ENCODE results near the gene EIF4E3. TPM values are rescaled to one million over a fixed set of nuclear protein-coding genes. Genes with fewer than 3 reads are reported as not detected.

Gene EIF4E3
- total RNA-seq: 52.6 TPM
- long read RNA-seq, full-length matches to known transcripts: 256 of 291 reads
- long read RNA-seq, partial matches to known transcripts: 7 of 291 reads
- long read RNA-seq, other reads (novel, unspliced or antisense): 28 of 291 reads

DNA sequence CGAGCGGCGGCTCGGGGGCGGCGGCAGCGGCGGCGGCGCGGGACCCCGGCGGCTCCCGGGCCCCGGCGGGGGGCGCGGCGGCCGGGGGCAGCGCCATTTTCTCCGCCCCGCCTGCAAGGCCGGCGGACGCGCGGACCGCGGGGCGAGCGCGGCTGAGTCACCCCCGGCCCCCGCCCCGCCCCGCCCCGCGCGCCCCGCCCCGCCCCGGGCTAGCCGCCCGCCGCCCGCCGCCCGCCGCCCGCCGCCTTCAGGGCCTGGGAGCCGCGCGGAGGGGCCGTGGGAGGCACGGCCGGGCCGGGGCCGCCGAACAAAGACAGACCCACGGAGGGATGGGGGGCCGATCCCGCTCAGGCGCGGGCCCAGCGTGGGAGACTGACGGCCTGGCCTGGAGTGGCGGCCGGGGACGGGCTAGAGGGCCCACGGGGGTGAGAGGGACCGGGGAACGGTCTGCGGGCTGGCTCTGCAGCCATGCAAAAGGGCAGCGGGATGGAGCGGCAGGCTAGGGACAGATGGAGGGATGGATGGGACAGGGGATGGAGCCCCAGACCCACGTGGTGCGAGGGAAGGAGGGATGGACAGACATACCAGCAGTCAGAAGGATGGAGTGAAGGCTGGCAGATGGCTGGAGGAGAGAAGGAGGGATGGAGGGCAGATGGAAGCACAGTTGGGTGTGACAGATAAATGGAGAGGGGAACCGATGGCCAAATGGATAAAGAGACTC lies at the start of gene EIF4E3:
EIF4E3 (minus strand) TSS at position 132 of the 721 bp plus-strand sequence; CDS start at position 97, 35 bp downstream.
- intact Hi-C loops (cut with DNase I): no loop called here
- ATAC-seq (ENCODE audit: poor library complexity) (peak; percentile 65), DNase-seq (peak; percentile 50)

DNA sequence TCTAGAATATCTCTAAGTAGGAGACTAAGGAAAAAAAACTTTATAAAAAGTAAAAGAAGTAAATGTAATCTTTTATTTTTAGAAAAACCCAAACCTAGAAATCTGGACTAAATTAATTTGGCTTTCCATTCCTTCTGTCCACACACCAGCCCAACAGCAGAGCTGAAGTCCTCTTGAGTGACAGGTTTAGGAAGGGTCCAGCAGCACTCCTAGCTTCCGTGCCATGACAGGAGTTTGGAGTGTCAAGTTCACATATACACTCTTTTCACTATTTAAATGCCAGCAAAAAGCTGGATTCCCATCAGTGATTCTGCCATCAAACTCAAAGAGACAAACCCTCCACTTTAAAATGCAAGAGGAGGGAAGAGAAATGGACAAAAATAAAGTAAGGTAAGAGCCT lies 46.7 kb upstream of the EIF4E3 start:
- no peak for ATAC-seq (ENCODE audit: poor library complexity)
- DNase-seq: no peak
- intact Hi-C loops (cut with DNase I): no loop called here

DNA sequence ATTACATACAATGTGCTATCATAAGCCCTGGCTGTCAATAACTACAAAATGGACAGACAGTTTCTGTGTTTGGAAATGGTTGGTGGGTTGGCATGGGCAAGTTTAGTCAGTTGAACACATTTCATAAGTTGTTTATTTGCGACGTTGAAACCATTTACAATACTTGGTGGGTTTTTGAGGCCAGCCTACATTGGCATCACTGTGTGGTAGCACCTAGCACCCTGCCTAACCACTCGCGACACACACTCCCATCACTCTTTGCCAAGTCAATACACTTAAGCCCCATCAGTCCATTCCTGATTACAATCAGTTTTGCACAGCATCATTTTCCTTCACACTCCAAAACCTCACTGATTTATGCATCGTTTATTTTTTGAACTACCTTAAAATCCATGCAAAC lies 45.9 kb upstream of the EIF4E3 start:
- DNase-seq (no peak), ATAC-seq (ENCODE audit: poor library complexity) (no peak)
- intact Hi-C loops (cut with DNase I): no loop called here

DNA sequence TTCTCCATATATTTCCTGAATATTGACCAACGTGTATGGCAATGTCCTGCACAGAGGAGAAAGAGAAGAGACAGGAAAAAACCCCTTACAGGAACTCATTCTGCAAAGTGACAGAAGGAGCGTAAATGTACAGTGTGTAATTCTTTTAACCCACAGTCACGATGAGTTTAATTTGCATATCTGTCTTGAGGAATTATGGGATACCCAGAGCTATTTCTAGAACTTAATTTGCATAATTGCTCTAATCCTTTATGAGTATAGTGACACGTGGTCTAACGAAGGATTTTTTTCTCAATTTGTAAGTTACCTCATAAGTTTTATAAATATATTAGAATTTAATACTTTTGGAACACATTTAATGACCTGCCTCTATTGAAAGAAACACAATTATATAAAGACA lies 38.2 kb upstream of the EIF4E3 start:
- no peak for DNase-seq
- ATAC-seq (ENCODE audit: poor library complexity): no peak
- intact Hi-C loops (cut with DNase I): no loop called here

DNA sequence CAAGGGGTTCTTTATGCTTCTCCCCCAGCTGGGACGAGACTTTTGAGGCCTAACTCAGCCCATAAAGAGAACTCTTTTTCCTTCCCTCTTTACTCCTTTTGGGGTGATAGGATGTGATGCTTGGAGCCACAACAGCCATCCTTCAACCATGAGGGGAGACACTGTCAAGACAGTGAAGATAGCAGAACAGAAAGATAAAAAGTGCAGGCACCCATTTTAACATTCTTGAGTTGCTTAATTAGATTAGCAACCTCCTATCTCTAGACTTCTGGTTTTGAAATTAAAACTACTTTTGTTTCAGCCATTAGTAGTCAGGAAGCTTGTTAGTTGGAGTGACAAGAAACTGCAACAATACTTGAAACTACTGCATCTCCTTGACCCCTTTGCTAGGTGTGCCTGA lies 34.9 kb upstream of the EIF4E3 start:
- DNase-seq: no peak
- intact Hi-C loops (cut with DNase I): no loop called here
- no peak for ATAC-seq (ENCODE audit: poor library complexity)

DNA sequence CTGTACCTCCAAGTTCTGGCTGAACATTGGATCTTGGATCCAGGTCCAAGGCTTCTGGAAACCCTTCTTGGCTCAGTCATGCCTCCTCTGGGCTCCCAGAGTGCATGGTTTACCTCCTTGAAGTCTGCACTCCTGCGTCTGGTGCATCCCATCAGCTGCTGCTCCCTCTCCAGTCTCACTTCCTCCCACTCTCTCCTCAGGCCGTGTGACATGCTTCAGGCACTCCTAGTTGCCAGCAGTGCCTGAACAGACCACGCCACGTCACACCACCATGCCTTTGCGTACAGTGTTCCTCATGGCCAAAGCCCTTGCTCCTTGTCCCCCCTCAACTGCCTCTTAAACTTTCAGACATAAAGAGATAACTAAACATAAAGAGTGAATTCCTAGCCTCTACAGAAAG lies 34.2 kb upstream of the EIF4E3 start:
- ATAC-seq (ENCODE audit: poor library complexity) (no peak), DNase-seq (no peak)
- intact Hi-C loops (cut with DNase I): no loop called here

DNA sequence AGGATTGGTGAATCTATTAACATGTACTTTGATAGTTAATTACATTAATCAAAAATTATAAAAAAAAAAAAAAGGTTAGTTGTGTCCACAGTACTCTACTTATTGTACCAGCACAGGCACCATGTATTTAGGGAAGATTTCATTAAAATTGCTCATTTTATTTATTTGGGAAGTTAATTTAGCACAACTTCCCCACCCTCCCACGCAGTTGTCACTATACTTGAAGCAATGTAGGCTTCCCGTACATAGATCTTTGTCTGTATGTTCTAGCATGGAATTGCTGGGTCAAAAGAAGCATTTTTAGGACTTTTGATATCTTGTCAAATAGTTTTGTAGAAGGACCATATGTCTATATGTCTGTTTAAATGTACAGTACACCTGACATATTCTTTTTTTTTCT lies 32.9 kb upstream of the EIF4E3 start:
- DNase-seq (no peak), ATAC-seq (ENCODE audit: poor library complexity) (no peak)
- intact Hi-C loops (cut with DNase I): no loop called here

DNA sequence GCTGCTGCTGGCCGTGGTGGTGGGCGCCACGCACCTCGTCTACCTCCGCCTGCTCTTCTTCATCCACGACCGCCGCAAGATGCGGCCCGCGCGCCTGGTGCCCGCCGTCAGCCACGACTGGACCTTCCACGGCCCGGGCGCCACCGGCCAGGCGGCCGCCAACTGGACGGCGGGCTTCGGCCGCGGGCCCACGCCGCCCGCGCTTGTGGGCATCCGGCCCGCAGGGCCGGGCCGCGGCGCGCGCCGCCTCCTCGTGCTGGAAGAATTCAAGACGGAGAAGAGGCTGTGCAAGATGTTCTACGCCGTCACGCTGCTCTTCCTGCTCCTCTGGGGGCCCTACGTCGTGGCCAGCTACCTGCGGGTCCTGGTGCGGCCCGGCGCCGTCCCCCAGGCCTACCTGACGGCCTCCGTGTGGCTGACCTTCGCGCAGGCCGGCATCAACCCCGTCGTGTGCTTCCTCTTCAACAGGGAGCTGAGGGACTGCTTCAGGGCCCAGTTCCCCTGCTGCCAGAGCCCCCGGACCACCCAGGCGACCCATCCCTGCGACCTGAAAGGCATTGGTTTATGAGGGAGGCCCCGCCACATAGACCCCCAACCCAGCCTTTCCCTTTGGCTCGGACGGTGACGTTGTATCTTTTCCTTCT lies 29.5 kb upstream of the EIF4E3 start:
- intact Hi-C loops (cut with DNase I): no loop called here
- no peak for DNase-seq
- no peak for ATAC-seq (ENCODE audit: poor library complexity)

DNA sequence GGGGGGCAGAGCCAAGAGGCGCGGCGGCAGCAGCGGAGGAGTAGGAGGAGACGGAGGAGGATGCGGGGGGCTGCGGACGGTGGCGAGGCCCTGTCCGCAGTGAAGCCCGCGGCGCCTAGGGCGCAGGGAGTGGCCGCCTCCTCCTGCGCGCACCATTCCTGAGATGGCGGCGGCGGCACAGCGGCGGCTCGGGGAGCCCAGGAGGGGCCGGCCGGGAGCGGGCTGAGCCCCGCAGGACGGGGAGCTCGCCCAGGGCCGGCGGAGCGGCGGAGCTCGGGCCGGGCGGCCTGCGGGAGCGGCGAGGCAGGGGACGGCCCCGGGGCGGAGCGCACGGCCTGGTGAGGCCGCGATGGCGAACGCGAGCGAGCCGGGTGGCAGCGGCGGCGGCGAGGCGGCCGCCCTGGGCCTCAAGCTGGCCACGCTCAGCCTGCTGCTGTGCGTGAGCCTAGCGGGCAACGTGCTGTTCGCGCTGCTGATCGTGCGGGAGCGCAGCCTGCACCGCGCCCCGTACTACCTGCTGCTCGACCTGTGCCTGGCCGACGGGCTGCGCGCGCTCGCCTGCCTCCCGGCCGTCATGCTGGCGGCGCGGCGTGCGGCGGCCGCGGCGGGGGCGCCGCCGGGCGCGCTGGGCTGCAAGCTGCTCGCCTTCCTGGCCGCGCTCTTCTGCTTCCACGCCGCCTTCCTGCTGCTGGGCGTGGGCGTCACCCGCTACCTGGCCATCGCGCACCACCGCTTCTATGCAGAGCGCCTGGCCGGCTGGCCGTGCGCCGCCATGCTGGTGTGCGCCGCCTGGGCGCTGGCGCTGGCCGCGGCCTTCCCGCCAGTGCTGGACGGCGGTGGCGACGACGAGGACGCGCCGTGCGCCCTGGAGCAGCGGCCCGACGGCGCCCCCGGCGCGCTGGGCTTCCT lies 28.8 kb upstream of the EIF4E3 start, which contains the start of gene GPR27:
GPR27 (plus strand) TSS at position 155 of the 909 bp plus-strand sequence; CDS start at position 350, 195 bp downstream.
- intact Hi-C loops (cut with DNase I): no loop called here
- ATAC-seq (ENCODE audit: poor library complexity) (peak; percentile 79), DNase-seq (peak; percentile 49)

DNA sequence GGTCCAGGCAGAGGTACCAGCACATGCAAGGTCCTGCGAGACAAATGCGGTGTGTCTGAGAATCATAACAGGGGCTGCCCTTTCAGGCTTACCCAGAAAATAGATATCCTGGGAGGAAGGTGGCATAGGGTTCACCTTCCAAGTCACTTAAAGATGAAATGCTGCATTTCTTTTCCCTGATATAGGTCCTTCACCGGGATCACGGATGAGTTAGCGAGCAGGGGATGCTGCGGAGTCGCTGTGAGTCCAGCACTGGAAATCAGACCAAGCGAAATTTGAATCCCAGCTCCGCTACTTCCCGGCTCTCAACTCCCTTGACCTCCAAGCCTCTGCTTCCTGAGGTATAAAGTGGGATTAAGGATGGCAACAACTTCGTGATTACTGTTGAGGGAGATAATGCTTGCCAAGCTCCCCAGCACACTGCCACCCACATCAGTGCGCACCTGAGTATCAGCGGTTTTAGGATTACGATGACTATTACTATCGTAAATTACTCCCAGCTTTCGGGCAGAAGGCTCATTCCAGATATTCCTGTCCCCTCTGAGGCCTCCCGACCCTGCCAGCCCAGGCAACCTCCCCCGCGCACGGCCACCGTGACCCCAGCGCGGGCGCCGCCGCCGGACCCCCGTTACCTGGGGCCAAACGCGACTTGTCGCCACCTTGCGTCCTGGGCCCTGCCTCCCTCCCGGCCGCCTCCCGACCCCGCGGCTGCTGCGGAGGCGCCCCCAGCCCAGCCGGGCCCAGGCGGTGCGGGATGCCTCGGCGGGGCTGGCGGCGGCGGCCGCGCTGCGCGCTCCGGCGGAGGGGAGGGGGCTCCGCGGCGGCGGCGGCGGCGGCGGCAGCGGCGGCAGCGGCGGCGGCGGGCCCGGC lies 27.9 kb upstream of the EIF4E3 start:
- ATAC-seq (ENCODE audit: poor library complexity) (peak; percentile 15), DNase-seq (no peak)
- intact Hi-C loops (cut with DNase I): no loop called here

DNA sequence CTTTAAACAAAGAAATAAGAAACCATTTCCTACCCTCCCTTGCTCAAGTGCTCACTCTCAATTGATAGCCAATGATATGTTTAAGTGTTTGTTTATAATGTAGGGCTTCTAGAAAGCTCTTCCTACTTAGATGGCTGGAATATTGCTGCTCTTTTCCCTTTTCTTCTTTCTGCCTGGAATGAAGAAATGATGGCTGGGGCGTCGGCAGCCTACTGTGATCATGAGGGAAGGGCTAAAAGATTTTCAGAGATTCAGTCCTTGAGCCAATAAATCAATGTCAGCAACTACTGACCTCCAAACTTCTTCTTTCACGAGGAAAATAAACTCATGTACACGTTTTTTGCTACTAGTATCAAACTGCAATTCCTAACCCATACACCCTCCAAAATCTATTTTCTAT lies 26.4 kb upstream of the EIF4E3 start:
- intact Hi-C loops (cut with DNase I): no loop called here
- DNase-seq (no peak), ATAC-seq (ENCODE audit: poor library complexity) (no peak)

DNA sequence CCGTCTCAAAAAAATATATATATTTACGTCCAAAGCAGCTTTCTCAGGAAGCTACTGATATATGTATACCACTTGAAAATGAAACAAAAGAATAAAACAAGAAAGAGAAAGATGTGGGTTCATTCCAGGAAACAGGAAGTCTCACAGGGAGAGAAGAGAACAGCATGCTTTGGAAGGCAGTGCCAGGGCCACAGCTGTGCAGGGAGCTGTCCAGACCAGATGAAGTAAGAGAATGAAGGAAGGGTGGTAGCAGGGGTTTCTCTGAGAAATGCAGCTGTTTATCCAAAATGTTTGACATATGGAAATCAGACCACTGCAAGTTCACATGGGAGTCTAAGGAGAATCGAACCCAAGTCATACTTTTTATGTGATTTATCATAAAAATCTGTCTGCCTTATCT lies 19.5 kb upstream of the EIF4E3 start:
- no peak for ATAC-seq (ENCODE audit: poor library complexity)
- no peak for DNase-seq
- intact Hi-C loops (cut with DNase I): no loop called here

DNA sequence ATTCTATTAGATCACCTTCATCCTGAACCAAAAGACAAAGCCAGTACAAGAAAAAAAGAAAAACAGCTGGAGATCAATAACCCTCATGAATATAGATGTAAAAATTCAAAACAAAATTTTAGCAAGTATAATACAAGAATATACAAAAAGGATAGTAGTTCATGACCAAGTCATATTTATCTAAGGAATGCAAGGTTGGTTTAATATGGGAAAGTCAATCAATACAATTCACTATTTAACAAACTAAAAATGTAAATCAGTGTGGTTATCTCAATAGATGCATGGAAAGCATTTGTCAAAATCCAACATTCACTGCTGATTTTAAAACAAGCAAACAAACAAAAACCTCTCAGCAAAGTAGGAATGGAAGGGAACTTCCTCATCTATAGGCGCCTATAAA lies 17.4 kb upstream of the EIF4E3 start:
- no peak for ATAC-seq (ENCODE audit: poor library complexity)
- intact Hi-C loops (cut with DNase I): no loop called here
- no peak for DNase-seq

DNA sequence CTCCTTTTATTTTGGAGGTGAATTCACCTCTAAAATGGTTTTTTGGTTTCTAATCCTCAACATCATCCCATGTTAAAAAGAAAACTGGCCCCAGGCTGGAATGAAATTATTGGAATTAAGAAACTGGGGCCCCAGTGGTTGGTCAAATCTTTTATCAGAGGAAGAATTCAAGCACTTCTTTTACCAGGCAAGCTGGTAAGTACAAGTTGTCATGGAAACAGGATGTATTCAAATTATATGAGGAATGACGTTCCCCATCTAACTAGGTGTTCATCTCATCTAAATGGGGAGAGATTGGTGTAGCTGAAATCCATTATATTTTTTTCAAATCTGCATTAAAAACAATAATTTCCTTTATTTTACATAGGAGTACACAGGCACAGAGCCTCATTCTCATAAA lies 9.7 kb upstream of the EIF4E3 start:
- no peak for DNase-seq
- no peak for ATAC-seq (ENCODE audit: poor library complexity)
- intact Hi-C loops (cut with DNase I): no loop called here

DNA sequence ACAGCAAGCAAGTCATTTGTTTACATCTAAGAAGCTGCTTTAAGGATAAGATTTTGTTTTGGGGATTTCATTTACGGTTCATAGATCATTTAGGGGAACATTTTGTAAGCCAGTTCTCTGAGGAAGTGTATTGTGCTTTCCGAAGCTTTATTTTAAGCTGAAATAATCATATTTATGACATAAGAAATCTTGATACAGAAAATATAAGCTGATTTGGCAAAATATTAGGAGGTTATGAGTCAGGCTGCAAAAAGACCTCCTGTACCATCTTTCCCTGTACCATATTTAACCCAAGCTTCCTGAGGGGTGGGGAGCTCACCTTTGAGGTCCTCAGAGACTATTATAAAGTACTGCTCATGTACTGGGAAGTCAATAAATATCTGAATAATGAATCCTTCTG lies 8.1 kb upstream of the EIF4E3 start:
- DNase-seq (no peak), ATAC-seq (ENCODE audit: poor library complexity) (no peak)
- intact Hi-C loops (cut with DNase I): no loop called here

DNA sequence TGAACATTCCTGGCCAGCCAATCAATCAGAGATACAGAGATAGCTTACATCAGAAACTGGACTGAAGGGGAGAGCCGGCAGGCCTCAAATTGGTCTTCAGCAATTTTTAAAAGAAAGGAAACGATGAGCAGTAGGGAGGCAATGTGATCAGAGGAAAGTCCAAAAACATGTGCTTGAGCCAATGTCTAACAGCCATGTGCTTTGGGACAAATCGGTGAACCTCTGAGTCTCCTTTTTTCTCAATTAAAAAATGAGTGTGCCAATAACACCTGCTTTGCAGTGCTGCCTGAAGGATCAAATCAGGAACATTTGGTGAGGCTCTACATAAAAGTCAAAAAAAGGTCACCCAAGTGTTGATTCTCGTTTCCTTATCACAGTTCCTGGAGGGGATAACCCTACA lies 7.4 kb upstream of the EIF4E3 start:
- no peak for DNase-seq
- intact Hi-C loops (cut with DNase I): no loop called here
- ATAC-seq (ENCODE audit: poor library complexity): no peak

DNA sequence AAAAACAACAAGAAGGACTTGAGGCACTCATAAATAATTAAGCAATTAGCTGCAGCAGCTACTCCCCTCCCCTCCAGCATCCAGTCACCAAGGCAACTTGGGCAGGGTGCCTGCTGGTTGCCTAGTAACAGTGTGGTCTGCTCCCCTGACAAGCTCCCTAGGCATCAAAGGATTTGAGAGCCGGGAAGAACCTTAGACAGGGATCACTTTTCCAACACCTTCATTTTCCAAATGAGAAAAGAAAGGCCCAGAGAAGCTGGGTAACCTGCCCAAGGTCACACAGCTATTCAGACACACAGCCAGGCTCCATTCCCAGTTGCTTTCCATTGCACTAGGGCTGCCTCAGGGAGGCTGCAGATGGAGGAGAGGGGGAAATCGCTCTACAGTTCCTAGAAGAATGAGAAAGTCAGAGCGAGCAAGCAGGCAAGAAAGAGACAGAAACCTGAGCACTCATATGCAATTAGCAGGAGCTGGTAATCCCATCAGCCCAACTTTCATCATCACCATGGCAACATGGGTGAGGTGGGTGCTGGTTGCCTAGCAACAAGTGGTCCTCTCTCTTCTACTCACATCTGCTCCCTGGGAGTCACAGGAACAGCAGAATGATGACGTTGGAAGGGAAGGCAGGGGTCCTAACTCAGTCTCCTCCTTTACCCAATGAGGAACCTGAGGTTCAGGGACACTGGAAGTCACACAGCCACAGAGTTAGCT lies 3.6 kb upstream of the EIF4E3 start:
- DNase-seq: no peak
- ATAC-seq (ENCODE audit: poor library complexity): no peak
- intact Hi-C loops (cut with DNase I): no loop called here

DNA sequence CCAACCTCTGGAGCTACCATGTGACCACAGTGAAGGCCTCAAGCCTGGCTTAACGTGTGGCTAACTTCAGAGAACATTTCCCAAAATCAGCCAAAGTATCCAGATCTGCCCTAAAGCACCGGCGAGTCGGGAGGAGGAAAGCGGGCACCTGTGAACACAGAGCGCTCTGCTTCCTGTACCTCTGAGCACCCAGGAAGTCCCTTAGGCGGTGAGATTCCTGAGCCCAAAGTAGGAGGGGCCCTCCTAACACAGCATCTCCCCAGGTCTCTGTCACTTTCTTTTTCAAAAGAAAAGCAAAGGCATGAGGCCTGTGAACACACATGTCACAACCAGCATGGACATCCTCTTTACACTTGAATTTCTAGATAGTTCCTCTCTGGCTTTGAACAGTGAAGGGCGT lies 944 bp upstream of the EIF4E3 start:
- ATAC-seq (ENCODE audit: poor library complexity): no peak
- no peak for DNase-seq
- intact Hi-C loops (cut with DNase I): no loop called here

Data from Right ventricle myocardium superior (tissue), 1 donor.